GM10248 (cell line): ENCODE results near the gene BANF2.

Experiments
- CTCF ChIA-PET: fragments of 300-600 bp; sonication (Branson Sonifier 250); formaldehyde crosslinking; extraction: SDS; loops from one replicate; lab custom pipeline; 2021; ENCODE audit warnings: antibody characterized with exemption; lab: Yijun Ruan, JAX
- POLR2A ChIA-PET: fragments of 350-650 bp; sonication (Branson Sonifier 250); formaldehyde crosslinking; extraction: SDS; loops from one replicate; lab custom pipeline; 2020; ENCODE audit warnings: antibody characterized with exemption; lab: Yijun Ruan, JAX
- DNase-seq: peaks from one replicate; pipeline ENCODE4 v3.0.0; 2012; ENCODE audit errors: extremely low spot score
- TF ChIP-seq, protein P1 (sequence below): IDR thresholded peaks from 2 replicates; pipeline ENCODE4 v1.5.1; 2012; ENCODE audit warnings: mild to moderate bottlenecking, low read depth; ENCODE audit errors: extremely low read depth, missing control alignments, control extremely low read depth

BANF2 gene

DNA sequence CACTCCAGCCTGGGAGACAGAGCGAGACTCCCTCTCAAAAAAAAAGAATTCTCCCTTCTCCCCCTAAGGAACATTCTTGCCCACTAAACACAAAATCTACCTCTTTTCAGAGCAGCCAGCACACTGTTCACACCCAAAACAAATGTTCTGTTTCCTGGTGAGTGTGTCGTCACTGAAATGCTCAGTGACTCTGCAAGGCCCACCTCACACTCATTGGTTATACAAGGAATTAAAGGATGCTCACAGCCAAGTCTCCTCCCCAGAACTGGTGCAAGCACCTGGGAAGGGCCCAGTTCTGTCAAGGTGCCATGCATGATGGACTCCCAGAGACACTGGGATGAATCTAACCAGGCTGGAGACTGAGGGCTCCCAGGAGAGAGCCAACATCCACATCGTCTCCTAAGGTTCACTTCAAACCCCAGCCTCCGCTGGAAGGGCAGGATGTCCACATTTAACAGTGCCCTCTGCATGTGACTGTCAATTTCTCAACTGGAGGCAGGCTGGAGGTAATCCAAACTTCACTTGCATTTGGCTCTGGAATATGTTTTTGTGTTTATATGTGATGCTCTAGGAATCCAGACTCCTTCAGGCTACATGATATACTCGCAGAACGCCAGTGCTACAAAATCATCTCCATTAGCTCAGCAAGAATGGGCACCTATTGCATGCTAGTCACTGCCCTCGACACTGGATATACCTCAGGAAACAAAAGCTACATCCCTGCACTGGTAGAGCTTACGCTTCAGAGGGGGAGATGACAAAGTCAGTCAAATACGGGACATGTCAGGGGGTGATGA, 24.8 kb upstream of the BANF2 start:
- ChIA-PET CTCF (interaction anchor here (2.0 kb wide), 1 partner anchor 264 kb away, joined by 7 read pairs; no protein-coding TSS in a partner anchor), POLR2A (interaction anchor here (0.9 to 1.4 kb wide), 2 partner anchors 7 to 148 kb away, joined by 4 read pairs; partner anchors contain the start of gene RRBP1)
- TF ChIP-seq, protein P1, sequence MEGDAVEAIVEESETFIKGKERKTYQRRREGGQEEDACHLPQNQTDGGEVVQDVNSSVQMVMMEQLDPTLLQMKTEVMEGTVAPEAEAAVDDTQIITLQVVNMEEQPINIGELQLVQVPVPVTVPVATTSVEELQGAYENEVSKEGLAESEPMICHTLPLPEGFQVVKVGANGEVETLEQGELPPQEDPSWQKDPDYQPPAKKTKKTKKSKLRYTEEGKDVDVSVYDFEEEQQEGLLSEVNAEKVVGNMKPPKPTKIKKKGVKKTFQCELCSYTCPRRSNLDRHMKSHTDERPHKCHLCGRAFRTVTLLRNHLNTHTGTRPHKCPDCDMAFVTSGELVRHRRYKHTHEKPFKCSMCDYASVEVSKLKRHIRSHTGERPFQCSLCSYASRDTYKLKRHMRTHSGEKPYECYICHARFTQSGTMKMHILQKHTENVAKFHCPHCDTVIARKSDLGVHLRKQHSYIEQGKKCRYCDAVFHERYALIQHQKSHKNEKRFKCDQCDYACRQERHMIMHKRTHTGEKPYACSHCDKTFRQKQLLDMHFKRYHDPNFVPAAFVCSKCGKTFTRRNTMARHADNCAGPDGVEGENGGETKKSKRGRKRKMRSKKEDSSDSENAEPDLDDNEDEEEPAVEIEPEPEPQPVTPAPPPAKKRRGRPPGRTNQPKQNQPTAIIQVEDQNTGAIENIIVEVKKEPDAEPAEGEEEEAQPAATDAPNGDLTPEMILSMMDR, result no peak
- no peak for DNase-seq

DNA sequence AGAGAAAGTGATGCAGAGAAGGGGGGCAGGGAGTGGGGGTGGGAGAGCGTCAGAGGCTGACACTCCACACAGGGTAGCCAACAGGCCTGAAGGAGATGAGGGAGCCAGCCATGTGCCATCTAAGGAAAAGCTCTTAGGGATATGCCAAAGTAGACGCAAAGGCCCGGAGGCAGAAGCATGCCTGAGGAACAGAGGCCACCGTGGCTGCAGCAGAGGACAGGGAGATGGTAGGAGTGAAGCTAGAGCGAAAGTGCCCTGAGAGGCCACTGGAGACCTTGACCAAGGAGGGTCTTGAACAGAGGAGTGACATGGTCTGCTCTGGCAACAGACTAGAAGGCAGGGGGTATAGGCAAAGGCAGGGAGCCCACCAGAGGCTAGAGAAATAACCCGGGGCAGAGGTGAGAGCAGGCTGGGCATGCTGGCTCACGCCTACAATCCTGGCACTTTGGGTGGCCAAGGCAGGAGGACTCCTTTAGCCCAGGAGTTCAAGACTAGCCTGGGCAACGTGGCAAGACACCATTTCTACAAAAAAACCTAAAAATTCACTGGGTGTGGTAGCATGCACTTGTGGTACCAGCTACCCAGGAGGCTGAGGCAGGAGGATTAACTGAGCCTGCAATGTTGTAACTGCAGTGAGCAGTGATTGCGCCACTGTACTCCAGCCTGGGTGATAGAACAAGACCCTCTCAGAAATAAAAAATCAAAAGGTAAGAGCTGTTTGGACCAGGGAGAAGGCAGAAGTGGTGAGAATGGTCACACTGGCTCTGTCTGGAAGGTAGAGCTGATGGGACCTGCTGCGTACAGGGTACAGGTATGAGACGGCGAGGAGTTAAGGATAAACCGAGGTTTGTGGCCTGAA, 24.0 kb upstream of the BANF2 start:
- CTCF ChIA-PET, result interaction anchor here (1.0 to 2.0 kb wide), 4 partner anchors 8 to 263 kb away, joined by 3 to 7 read pairs (median 4); no protein-coding TSS in a partner anchor
- no peak for DNase-seq

DNA sequence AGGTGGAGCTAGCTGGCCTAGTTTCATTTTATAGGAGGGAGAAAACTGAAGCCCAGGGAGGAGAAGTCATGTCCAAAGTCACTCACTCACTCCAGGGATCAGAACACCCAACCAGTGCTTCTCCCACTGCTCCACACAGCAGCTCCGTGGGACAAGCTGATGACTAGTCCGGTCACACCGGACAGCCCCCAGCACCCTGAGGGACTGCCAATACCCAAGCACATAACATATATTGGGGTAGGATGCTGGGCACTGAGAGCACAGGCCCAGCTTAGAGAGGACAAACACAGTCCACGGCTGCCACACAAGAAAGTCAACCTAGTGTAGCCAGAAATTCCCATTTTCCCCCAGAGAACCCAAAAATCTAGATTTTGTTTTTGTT, 23.4 kb upstream of the BANF2 start:
- TF ChIP-seq, protein P1, result no peak
- no peak for DNase-seq
- ChIA-PET CTCF (interaction anchor here (1.0 to 2.0 kb wide), 4 partner anchors 9 to 263 kb away, joined by 3 to 7 read pairs (median 4); no protein-coding TSS in a partner anchor), POLR2A (no interaction called here)

More for the DNA sequence above, 24.0 kb upstream of the BANF2 start:
- POLR2A ChIA-PET, result interaction anchor here (0.9 kb wide), 1 partner anchor 147 kb away, joined by 4 read pairs; no protein-coding TSS in a partner anchor
- TF ChIP-seq, protein P1, result no peak

DNA sequence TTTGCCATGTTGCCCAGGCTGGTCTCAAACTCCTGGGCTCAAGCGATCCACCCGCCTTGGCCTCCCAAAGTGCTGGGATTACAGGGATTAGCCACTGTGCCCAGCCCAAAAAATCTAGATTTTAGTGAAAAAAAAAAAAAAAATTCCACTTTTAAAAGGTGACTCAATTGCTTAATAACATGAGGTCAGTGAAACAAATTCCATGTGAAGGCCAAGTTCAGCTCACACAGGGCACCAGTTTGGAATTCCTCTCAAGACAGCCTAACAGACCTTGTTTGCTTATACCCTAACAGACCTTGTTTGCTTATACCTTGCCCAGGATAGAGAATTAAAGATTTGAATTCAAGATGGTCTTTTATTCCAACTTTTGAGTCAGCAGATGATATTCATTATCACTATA, 22.8 kb upstream of the BANF2 start:
- no peak for DNase-seq
- CTCF ChIA-PET, result interaction anchor here (1.9 to 2.0 kb wide), 2 partner anchors 221 to 262 kb away, joined by 4 to 7 read pairs; no protein-coding TSS in a partner anchor
- POLR2A ChIA-PET, result no interaction called here
- TF ChIP-seq, protein P1, result no peak

DNA sequence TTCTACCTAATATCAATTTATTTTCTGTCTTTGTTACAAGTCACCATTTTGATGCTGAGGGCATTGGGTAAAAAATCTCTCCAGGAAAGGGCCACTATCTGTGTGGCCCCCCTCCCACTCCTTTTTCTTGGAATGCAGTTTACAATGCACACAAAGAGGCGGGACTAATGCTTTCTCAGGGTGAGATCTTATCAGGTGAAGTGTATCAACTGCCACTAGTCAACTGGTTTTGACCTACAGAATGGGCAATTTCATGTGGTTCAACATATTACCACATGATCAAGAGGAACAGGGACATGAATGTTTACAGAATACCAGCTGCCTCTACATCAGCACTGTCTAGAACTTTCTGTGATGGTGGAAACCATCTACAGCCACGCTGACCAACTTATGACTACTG, 21.5 kb upstream of the BANF2 start:
- CTCF ChIA-PET, result interaction anchor here (0.7 to 5.8 kb wide), 3 partner anchors 12 to 318 kb away, joined by 3 to 57 read pairs (median 11); no protein-coding TSS in a partner anchor
- POLR2A ChIA-PET, result no interaction called here
- no peak for DNase-seq
- TF ChIP-seq, protein P1, result no peak

DNA sequence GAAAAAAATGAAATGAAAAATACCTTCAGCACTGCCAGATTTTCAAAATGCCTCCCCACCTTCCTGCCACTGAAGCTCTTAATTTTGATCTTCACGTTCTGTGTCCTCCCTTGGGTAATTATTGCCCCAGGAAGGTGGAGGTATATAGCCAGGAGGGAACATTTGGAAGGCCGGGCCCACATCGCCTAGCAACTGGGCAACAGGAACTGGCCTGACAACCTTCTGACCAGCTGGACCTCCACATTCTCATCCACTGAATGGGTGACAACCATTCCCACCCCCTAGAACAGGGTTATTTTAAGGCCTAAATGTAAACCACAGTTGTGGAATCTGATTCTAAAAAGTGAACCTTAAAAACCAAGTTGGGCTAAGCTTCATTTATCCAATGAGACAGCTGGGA, 20.9 kb upstream of the BANF2 start:
- DNase-seq, result no peak
- ChIA-PET CTCF (interaction anchor here (0.7 to 5.8 kb wide), 3 partner anchors 13 to 318 kb away, joined by 3 to 57 read pairs (median 11); no protein-coding TSS in a partner anchor), POLR2A (interaction anchor here (0.9 kb wide), 1 partner anchor 264 kb away, joined by 3 read pairs; no protein-coding TSS in a partner anchor)
- TF ChIP-seq, protein P1, result no peak
